NCI-H345 treated with DMSO at 0.1 percent for 48 hours (cell line): ENCODE results near the gene USP7.

Source experiments
- DNase-seq: peaks from one replicate; lab custom pipeline; 2025; ENCODE audit not compliant: unreplicated experiment; lab: John Stamatoyannopoulos, UW

Gene USP7

DNA sequence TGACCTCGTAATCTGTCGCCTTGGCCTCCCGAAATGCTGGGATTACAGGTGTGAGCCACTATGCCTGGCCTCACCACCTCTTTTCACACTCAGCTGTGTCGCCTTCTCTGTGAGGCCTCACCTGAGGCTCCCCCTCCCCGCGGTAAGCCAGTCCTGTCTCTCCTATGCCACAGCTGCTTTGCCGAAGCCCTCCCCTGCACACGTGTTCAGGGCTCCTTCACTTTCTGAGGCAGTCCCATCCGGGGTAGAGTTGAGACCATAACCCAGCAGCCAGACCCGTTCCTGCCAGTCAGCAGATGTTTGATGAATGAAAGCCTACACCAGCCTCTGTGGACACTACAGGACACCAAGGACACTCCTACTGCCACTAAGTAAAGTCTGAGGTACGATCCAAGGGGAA lies 10.6 kb downstream of the USP7 start:
- no peak for DNase-seq

DNA sequence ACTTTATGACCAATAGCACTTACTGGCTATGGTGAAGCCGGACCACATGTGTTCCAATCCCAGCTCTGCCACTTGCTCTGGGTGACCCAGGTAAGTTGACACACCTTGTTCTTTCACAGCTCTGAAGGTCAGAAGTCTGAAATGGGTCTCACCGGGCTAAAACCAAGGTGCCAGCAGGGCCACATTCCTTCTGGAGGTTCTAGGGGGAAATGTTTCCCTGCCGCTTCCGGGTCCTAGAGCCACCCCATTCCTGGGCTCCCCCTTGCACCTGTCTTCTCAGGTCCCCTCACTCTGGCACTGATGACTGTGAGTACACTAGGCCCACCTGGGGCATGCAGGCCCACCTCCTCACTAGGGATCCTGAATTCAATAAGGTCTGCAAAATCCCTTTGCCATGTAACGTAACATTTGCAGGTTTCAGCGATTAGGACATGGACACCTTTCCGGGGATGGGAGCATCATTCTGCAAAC lies 11.4 kb downstream of the USP7 start:
- no peak for DNase-seq

DNA sequence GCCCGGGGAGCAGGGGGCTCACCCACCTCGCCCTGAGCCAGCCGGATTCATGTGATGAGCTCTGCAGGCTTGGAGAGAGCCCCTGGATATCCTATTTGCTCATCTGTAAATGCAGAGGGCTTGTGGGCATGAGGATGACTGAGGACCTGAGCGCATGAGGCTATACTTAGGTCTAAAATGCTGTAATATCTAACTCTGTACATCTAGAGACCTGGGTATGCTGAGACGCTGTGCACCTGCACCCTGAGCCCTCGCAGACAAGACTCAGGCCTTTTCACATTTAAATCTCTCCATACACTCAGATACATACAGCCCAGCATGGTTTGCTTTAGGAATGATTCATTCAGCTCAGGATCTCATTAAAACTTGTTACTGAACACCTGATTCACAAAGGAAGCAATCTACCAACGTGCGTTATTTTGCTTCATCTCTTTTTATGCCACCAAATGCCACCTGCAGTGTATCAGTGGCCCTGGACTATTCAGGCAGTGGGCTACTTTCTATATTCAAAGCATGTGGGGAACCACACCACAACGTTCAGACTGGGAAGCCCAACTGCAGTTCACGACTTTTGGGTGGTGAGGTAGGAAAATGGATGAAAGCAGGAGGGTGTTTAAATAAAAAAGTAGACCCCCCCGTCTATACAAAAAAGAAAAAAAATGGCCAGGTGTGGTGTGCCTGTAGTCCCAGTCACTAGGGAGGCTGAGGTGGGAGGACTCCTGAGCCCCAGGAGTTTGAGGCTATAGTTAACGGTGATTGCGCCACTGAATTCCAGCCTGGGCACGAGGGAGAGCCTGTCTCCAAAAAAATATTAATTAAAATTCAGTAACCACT lies 12.0 kb downstream of the USP7 start:
- no peak for DNase-seq

DNA sequence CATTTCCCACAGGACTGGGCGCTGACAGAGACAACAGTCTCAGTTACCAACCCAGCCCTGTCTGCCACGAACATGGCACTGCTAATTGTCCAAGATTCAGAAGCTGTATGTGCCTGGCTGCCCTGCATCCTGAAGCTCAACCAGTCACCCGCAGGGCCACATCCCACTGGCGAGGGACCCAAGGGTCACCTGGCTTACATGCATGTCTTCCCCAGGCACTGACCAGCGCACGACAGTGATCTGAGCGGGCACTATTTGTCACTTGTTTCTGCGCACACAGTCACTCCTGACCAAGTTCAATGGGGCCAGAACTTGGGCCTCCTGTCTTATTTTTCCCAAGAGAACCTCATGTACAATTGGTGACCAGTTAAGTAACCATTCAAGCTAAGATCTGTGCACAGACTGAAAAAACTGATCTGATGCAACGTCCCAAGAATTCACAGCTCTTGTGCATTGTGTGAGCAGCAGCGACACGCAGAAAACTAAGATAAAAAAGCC lies 13.1 kb downstream of the USP7 start:
- no peak for DNase-seq

DNA sequence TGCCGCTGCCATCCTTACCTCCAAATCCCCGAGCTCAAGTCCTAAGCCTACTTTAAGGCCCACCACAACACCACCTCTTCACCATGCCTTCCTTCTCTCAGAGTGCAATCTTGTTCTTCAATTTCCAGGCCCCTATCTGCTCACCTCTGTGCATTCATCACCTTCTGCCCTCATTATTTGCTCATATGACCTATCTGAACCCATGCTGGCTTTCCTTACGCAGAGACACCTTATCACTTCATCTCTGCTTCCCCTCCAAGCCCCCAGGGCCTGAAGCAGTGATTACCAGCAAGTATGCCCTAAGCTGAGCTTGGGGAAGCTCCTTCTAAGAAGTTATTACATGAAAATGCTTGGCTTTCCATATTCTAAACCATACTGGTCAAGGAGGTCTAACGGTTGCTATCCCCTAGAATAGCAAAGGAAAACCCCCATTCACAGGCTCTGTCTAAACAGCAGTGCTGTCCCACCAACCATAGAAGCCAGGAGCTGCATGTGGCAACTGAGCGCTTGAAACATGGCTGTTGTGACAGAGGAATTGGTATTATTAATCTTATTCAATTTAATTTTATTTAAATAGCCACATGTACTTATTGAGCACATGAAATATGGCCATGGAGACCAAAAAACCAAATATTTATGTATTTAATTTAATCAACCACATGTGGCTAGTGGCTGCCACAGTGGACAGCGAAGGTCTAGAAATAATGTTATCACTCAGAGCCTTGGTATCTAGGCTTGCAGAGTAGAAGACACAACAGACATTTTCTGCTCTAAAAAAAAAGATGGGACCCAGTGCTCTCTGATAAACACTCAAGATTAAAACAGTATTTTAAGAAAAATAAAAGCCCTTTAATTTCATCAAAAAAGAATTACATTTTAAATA lies 13.9 kb downstream of the USP7 start:
- DNase-seq, result no peak

DNA sequence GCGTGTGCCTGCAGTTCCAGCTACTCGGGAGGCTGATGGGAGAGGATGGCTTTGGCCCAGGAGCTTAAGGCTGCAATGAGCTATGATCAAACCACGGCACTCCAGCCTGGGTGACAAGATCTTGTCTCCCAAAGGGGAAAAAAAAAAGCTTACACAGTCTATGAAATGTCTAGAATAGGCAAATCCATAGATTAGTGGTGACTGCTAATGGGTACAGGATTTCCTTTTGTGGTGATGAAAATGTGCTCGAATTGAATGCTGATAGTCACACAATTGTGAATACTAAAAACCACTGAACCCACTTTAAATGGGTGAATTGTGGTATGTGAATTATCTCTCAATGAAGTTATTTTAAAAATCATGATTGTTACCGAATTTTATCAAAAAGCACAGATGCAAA lies 14.9 kb downstream of the USP7 start:
- DNase-seq, result no peak

DNA sequence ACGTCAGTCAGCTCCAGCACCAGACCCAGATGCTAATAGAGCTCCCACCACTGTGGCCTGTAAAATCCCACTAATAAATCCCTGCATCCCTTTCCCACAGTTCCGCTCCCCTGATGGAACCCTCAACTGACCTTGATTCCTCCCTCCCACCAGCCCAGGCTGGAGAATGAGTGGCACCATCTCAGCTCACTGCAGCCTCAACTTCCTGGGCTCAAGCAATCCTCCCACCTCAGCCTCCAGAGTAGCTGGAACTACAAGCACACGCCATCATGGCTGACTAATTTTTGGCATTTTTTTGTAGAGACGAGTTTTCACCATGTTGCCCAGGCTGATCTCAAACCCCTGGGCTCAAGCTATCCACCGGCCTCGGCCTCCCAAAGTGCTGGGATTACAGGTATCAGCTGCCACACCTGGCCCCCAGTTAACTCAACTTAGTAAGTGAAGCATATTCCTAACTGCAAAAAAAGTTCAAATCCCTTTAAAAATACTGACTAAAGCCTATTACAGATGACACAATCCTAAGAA lies 15.6 kb downstream of the USP7 start:
- no peak for DNase-seq

DNA sequence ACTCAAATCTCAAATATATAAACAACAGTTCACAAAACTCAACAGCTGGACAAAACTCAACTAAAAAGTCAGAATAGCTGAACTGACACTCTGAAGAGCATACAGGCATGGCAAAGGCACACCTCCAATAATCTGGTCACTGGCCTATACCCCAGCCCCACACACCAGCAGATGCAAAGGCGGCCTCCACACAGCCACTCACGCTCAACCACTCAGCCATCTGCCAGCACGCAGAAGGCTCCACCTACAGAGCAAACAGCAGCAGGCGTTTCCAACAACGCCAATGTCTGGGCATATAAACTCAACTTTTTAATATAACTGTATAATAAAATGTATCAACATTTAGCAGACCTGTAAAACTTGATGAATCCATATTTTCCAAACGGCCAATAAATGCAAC lies 17.2 kb downstream of the USP7 start:
- DNase-seq, result no peak

DNA sequence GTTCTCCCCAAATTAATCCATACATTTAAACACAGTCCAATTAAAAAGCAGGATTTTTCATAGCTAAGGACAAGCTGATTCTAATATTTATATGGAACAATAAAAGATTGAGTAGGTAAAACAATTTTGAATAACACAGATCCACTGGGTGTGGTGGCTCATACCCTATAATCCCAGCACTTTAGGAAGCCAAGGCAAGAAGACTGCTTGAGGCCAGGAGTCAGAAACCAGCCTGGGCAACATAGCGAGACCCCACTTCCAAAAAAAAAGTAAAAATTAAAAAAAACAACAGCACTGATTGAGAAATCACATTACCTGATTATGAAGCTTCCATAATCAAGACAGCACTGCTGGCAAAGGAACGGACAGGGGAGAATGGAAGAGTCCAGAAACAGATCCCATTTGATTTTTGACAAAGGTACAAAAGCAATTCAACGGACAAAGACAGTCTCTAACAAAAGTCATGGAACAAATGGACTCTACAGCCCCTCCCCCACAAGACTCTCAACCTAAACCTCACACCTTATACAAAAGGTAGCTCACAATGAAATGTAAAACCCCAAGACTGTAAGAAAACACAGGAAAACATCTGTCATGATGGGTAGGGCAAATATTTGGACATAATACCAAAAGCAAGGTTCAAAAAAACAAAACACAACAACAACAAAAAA lies 17.9 kb downstream of the USP7 start:
- no peak for DNase-seq

DNA sequence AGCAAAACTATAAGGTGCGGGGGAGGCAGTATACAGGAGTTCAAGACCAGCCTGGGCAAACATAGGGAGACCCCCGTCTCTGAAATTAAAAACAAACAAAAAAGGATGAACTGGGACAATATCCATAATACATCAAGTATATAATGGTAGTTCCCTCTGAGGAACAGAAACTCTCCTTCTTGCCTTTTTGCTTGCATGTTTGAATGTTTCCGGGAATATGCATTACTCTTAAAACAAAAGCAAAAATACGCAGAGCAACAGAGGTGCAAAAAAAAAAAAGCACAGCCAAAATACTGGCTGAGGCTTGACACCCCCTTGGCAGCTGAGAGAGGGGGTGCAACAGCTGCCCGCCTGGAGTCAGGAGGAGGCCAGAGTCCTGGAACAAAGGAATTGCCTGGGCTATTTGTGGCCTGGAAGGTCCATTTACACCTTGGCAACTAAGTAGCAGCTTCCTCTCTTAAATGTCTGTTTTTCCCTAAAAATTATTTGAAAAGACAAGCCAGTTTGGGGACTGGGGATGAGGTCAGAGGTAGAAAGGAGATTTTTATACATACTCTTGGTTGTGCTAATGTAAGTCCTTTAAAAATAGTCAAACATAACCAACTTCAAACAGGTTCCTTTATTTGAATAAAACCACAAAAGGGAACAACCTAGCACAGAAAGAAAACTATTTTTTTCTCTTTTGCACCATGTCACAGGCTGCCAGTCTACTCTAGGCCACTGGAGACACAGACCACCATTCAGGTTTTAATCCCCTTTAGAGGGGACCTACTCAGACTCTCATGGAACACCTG lies 19.5 kb downstream of the USP7 start:
- no peak for DNase-seq

DNA sequence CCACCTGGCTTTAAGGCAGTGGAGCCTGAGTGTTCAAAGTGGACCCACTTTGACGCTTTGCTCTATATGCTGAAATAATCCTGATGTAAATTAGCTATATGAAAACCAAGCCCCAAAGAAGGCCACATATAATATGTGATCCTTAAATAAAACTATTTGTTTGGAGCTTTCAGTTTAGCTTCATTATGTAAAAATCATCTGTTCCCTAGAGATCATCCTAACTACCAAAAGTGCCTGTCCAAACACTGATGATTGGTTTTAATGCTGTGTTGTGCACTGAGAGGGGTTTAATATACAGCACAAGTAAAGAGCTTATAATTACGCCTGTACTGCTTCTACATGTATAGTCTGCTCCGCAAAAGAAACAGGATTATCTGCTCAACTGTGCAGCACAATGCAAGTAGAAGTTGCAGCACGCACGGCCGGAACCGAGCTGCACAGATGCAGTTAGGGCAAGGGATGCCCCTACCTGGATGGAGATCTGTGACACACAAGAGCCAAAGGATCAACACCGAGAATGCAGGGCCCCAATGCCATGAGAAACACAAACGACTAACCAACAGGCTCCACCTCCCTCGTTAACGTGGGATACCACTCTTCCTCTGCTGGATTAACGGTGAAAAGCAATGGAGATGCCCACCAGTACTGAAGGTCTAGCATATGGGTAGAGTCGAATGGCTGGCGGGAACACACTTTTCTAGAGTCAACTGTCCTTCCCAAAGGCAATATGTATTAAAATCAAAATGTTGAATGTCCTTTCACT lies 20.5 kb downstream of the USP7 start:
- DNase-seq, result no peak

DNA sequence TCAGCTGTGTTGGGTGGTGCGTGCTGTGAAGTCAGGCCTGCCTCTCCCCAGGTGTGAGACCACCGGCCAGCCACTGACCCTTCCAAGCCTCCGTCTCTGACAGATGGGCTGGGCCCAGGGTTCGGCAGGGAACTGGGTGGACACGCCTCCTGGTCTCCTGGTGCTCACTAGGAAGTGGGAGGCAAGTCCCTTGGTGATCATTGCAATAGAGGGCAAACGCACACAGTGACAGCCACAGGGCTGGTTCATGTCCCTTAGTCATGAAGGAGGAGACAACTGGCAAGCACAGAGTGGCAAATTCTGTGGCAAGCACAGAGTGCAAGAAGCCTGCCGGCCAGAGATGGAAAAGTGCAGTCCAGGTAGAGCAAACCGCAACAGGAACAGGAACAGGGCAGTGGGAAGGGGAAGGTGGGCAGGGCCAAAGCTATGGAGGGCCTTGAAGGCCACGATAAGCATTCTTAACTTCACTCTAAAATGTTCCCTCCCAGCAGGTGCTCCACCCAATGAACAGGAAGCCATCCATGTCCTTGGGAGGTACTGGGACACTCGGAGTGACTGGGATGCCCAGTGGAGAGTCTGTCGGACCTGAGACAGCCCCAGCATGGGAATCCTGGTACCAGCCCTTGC lies 21.9 kb downstream of the USP7 start:
- no peak for DNase-seq

DNA sequence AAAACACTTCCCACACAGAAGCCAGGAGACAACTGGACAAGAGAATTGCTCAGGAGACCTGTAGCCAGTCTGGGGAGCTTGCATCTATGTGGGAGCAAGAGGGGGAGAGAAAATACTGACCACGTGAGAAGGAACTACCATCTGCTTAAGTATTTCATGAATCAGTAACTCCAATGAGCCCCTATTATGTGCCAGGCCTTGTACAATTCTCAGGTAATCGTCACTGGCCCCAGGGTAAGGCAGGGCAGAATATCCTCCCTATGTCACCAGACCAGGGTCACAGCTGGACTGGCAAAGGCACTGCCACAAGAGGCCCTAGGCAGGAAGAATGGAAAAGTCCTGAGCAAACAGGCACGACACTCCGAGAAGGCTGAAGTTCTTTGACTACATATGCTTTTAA lies 25.9 kb downstream of the USP7 start:
- no peak for DNase-seq

DNA sequence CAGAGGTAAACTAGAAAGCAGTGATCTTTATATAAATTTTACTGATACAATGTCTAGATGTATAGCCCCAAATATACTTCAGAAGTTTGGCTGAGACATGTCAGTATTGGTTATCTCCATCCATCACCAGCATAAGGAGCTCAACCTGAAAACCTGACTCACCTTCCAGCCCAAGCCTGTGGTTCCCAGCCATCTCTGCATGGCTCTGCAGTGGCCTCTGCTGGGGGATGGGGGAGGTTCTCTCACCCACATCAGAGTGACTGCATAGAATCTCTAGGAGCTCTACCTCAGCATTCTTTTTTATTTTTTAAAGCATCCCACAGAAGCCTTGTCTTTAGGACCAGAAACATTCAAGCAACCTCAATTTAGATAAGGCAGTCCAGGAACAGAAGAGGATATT lies 27.3 kb downstream of the USP7 start:
- no peak for DNase-seq

DNA sequence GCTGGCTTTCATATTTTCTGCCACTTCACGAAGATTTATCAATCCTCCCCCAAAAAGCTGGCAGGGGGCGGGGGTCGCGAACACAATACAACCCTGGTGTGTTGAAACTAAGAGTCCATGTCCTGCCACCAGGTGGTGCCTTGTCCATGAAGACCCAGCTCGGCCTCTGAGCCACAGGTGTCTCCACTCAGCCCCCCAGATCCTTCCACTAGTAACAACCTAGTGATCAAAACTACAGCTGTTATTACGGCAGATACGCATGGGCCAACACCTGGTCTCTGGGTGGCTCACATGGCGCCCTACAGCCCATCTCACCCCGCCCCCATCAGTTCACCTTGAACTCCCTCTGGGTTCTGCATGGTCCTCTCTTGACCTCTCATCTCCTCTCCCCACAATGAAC lies 27.7 kb downstream of the USP7 start:
- DNase-seq, result no peak

DNA sequence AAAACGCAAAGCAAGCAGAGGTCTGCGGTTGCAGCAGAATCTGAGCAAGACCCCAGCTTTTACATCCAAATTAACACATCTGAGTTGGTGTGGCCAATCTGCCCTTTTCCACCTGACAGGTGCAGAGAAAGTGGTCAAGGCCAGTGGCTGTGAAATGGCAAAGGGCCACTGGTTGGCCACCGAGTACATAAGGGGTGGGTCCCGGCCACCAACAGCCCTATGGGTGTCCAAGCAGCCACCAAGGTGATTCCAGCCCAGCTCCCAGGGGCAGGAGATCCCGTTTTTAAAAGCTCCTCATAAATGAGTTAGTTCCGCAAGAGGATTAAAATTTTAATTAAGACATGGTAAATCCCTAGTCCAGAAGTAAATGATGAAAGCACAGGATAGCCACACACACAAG lies 29.1 kb downstream of the USP7 start:
- no peak for DNase-seq

DNA sequence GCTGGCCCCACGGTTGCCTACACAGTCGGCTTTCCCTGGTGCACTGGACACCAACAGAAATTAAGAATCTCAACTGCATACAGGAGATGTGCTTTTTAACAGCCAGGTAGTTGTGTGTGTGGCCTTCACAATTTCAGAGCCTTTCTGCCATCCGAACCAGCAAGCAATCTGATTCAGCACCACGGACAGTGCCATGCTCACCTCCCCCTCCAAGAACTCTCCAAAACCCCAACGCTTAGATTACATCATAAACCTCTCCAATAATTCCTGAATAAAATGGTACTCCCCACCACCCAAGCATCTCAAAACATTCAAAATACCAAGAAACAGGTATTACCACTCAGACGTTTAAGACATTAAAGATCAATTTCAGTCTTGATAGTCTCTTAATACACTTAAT lies 31.8 kb downstream of the USP7 start:
- no peak for DNase-seq

DNA sequence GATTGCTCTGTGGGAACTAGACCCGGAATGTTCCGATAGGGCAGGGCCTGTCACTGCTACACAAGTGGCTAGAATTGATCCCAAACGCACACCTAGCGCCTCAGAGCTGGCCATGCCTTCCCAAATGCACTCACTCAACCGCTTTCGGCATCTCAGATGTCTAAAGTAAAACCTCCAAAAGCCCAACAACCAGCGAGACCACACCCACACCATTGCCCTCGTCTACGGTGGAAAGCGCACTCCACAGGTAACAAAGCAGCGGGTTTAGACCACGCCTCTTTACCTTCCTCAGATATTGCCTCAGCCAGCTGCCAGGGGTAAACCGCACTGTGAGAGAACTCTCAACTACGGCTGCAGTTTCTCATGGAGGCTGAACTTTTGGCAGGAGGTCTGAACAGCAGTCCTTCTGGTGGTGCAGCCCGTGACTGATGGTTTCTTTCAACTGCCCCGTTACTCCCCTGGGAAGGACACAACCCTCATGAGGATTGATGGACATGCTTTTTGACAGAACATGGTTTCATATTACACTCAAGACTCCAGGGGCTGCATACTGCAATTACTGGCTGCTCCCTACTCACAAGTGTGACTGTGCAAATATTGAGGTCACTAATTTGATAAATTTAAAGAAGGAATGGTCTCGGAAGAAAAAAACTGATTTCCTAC lies 34.5 kb downstream of the USP7 start:
- DNase-seq, result peak; percentile 62
